ENCODE data around the gene UBQLN4.

- TF ChIP-seq CTCF (conservative IDR thresholded peaks at IDR 0.05) (no peak), EZH2 (IDR thresholded peaks at IDR 0.05; ENCODE audit: low read depth) (no peak)
These were observed 33.7 kb downstream of the UBQLN4 start for GRCh38 chr1:156019946-156020292.
